HS-5 (cell line): Measurements from ENCODE around the gene BTN3A1.
A peak's percentile ranks its signal among the peaks of the same experiment; 100 is the strongest.

ENCODE experiments used
- DNase-seq: peaks from one replicate; pipeline ENCODE4 v3.0.0-alpha.2; 2012; ENCODE audit warnings: low read depth

The BTN3A1 gene

DNA sequence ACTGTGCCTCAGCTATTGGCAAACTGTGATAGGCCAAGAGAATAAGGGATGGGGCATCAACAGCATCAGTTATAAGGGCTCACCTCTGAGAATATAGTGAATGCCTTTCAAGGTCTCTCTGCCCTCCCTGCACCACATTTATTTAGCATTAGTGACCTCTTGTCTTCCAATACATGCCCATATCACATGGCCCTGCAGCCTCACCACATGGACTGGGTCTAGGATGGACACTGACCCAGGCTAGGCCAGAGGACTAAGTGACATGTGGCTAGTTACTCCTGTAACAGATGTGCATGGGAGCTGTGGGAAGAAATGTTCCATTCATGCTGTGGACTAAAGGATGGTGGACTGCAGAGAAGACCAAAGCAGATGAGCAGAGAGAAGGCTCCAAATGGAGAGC, 22.3 kb upstream of the BTN3A1 start:
- DNase-seq = no peak

DNA sequence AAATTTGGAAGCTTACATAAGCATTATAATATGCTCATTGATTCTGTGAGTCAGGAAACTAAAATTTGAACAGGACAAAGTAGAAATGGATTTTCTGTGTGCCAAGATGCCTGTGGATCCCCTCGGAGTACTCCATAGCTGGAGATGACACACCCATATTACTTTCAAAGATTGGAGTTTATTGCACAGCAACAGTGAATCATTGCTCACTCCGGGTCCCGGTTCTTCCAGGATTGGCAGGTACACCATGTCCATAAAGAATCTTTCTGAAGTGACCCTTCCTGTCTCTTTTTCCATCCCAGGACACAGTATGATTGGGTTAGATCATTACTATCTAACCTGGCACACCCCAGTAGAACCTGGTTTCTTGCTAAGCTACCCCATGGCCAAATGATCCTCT, 21.8 kb upstream of the BTN3A1 start:
- no peak for DNase-seq

DNA sequence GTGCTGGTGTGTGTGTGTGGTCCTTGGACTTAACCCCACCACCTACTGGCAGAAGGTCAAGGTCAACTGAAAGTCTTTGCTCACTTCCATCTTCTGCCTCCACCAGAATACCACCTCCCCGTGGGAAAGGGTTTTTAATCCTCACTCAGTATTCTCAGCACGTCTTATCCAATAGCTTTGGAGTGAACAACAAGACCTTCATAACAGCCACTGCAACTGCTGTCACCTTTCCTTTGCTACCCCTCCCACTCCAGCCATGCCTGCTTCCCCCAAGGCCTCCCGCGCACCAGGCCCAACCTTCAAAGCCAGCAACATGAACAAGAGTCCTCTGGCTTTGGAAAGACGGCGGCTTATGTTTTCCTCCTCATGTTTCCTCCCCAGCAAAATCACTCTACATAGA, 20.0 kb upstream of the BTN3A1 start:
- DNase-seq = no peak

DNA sequence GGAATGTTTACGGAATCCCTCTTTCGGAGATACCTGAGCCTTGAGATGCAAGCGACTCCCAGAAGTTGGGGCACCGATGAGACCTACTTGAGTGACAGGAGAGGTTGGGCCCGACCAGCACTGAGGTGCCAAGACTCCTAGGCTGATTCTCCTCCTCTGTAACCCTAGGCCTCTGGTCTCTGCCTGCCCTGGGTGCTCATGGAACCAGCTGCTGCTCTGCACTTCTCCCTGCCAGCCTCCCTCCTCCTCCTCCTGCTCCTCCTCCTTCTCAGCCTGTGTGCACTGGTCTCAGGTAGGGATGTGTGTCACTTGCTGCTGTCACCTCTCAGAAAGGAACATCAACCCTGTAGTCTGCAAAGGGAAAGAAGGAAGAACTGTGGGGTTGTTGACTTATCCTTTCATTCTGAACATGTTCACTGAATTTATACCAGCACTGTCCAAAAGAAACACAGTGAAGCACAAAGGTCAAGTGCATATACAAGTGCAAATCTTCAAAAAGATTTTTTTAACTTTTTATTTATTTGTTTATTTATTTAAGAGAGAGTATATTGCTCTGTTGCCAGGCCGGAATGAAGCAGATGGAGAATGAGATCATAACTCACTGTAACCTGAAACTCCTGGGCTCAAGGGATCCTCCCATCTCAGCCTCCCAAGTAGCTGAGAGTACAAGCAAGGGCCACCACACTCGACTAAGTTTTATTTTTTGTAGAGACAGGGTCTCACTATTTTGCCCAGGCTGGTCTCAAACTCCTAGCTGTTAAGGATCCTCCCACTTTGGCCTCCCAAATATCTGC, 18.3 kb upstream of the BTN3A1 start:
- DNase-seq = no peak

DNA sequence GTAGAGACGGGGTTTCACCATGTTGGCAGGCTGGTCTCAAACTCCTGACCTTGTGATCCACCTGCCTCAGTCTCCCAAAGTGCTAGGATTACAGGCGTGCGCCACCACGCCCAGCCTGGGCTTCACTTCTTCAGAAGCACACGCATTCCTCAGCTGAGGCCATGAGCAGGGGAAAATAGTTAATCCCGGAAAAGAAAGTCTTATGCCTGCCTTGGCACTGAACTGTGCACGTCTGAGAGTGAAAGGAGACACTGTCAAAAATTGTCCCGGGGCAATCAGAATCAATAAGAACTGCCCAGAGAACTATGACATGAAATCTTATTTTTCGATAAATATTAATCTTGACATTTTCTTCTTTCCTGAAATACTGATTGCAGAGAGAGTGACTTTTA, 16.3 kb upstream of the BTN3A1 start:
- DNase-seq = no peak

DNA sequence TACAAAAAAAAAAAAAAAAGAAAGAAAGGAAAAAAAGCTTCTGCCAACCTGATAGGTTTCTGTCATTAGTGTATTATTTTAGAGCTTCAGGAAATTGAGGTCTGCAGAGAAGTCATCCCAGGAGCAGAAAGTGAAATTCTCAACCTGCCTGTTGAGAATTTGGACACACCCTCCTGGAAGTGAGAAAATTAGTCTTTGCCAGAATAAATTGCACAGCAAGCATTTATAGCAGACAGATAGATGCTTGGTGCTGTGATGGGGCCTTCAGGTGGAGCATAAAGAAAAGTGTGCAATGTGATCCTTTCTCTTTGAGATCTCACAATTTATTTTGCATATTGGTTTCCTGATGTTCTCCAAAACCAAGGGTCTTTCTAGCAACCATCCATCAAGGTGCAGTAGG, 14.5 kb upstream of the BTN3A1 start:
- no peak for DNase-seq

DNA sequence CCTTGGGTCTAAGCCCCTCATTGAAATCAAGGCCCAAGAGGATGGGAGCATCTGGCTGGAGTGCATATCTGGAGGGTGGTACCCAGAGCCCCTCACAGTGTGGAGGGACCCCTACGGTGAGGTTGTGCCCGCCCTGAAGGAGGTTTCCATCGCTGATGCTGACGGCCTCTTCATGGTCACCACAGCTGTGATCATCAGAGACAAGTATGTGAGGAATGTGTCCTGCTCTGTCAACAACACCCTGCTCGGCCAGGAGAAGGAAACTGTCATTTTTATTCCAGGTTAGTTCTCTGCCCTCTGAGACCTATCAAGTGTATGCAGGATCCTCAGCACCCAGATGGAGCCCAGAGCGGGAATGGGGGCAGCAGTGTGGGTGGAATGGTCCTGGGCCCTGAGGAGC, 14.1 kb upstream of the BTN3A1 start:
- no peak for DNase-seq

DNA sequence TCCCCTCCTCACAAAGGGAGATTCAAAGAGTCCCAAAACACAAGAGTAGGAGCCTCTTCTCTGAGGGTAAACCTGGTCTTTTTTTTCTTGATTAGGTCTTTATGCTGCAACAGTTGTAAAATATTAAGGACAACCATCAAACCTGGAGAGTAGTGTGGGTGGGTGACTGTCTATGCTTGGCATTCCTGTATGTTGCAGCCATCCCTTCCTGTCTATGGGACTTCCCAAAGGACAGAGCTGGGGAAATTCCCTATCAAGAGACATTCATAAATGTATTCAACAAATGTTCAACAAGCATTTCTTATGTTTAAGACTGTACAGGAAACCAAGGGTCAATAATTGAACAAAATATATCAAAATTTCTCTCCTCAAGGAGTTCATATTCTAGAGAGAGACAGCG, 13.6 kb upstream of the BTN3A1 start:
- DNase-seq = no peak

DNA sequence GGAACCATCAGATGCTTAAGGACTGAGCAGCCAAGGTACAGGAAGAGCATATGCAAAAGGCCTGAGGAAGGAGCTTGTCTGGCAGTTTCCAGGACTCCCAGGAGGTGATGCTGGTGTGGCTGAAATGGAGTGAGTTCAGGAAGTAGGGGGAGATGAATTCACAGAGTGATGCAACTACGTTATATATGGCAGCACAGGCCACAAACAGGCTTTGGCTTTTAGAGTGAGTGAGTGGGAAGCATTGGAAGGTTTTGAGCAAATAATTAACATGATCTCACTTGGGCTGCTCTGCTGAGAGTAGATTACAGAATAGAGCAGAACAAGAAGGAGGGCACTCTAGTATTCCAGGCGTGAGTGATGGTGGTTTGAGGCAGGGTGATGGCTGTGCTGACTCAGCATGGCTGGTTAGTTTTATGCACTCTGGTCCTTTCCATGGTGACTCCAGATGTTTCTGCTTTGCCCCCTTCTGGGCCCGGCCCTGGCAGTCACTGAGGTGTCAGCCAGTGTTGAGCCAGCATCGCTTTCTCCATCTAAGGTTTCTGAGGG, 12.7 kb upstream of the BTN3A1 start:
- DNase-seq = no peak

DNA sequence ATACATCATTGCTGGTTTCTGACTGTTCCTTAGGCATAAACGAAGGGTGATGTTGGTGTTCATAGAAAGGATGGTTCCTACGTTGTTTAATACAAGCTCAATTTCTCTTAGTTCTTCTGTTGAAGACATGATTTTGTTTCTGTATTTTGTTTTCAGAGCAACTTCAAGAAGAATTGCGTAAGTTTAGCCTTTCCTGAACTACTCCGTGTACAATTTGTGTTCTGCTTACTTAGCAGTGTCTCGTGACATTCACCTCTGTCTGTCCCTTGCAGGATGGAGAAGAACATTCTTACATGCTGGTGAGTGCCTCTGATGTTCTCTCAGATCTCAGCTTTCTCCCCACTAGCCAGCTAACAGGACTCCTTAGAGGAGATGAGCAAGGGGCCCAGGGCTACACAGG, 11.5 kb upstream of the BTN3A1 start:
- no peak for DNase-seq

DNA sequence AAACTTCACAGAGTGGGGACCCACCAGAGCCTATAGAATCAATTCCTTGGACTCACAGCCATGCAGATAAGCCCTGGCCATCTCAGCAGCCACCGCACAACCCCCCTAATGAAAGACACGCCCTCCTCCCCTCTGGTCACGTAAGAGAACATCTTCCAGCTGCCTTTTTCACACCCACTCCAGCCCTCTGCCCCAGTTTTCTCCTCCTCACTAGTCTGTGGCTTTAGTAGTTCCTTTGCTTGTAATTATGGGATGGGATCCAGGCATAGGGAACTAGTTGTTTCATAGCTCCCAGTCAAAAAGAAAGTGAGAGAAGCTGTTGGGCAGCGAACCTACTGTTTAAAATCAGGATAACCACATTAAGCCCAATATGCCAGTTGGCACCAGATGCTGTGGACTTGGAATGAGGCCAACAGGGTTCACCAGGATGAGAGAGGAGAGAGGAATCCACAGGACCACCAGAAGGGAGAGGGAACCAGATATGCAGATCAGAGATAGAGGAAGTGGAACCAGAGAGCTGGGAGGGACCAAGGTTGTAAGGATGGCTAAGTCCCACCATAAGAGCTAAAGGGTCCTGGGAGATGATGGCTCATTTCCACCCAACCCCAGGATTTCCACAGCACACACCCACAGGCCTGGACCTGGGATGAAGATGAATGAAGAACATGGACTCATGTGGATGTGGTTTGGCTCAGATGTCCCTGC, 9.0 kb upstream of the BTN3A1 start:
- DNase-seq = no peak

DNA sequence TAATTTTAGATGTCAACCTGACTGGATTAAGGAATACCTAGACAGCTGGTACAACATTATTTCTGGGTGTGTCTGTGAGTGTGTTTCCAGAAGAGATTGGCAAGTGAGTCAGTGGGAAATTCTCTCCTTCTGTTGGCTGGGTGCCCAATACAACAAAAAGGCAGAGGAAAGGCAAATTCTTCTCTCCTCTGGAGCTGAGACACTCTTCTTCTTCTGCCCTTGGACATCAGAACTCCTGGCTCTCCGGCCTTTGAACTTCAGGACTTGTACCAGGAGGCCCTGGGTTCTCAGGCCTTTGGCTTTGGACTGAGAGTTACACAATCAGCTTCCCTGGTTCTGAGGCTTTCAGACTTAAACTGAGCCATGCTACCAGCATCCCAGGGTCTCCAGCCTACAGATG, 7.8 kb upstream of the BTN3A1 start:
- DNase-seq = peak; percentile 47

DNA sequence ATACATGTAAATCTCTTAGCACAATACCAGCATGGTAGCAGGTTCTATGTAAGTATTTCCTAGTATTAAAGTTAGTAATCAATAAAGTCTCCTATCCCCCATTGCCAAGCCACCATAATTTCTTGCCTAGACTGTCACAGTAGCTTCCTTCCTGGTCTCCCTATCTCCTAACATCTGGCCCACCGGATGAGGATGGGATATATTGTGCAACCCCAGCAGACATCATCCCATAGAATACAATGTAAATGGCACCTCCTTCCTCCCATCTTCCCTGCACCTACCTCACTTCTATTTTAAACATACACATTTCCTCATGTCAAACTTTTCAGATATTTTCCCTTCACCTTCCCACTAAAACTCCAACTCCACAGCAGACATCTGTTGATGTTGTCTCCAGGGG, 3.5 kb upstream of the BTN3A1 start:
- no peak for DNase-seq

DNA sequence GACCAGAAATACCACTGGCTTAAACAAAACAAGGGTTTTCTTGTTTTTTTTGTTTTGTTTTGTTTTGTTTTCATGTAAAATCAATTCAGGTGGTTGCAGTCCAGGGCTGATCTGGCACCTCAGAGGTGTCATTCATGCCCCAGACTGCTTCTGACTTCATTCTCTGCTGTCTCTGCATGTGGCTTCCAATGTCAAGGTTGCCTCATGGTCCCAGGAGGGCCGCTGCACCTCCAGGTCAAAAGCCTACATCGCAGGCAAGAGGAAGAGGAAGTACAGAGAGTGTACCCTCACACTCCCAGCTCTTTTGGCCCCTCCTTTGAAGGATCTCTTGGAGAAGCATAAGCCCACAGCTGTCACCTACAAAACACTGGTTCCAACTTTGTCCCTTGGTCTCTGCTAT, 1.4 kb upstream of the BTN3A1 start:
- no peak for DNase-seq

DNA sequence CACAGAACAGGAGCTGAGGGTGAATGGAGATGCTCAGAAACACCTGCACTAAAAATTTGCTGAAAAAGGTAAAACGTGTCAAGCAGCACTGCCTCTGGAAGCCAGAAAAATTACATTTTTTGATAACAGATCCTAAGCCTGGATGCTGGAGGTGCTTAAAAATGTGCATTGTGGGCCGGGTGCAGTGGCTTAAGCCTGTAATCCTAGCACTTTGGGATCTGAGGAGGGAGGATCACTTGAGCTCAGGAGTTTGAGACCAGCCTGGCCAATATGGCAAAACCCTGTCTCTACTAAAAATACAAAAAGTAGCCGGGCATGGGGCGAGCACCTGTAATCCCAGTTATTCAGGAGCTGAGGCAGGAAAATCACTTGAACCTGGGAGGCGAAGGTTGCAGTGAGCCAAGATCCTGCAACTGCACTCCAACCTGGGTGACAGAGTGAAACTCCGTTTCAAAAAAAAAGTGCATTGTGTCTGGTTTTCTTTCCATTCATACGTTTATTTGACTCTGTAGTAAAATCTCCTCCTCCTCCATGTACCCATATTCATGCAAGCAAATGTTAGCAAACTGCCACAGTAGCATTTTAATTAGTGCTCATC, 587 bp upstream of the BTN3A1 start:
- no peak for DNase-seq

DNA sequence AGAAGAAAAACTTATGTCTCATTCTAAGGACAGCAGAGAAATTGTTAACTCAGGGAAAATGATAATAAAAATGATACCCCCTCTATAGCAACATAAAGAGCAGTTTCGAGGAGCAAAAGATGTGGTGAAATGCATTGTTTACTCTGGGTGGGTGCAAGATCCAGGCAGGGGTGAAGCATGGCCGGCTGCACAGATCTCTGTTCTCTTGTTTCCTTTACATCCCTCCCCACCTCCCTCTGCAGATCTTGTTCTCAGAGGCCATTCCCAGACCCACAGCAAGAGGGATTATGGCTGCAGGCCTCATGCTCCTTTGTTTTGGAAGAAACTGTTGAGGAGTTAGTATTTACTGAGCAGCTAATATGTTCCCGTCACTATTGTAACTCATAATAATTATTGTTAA, 1.8 kb downstream of the BTN3A1 start:
- DNase-seq = no peak

DNA sequence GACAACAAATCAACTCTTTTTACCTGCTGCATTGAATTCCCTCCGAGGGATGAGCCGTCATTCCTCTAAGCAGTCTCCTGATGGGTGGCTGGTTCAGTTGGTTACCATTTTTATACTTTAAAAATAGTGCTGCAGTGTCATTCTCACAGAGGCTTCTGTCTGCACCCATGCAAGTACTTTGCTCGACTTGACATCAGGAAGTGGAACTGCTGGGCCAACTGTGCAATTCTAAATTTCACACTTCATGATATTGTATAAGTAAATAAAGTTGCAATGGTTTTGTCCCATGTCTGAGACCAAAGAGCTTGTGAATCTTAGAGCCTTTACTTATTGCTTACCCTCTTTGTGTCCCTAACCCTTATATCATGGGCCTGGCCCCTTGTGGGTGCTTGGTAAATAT, 2.5 kb downstream of the BTN3A1 start:
- no peak for DNase-seq

DNA sequence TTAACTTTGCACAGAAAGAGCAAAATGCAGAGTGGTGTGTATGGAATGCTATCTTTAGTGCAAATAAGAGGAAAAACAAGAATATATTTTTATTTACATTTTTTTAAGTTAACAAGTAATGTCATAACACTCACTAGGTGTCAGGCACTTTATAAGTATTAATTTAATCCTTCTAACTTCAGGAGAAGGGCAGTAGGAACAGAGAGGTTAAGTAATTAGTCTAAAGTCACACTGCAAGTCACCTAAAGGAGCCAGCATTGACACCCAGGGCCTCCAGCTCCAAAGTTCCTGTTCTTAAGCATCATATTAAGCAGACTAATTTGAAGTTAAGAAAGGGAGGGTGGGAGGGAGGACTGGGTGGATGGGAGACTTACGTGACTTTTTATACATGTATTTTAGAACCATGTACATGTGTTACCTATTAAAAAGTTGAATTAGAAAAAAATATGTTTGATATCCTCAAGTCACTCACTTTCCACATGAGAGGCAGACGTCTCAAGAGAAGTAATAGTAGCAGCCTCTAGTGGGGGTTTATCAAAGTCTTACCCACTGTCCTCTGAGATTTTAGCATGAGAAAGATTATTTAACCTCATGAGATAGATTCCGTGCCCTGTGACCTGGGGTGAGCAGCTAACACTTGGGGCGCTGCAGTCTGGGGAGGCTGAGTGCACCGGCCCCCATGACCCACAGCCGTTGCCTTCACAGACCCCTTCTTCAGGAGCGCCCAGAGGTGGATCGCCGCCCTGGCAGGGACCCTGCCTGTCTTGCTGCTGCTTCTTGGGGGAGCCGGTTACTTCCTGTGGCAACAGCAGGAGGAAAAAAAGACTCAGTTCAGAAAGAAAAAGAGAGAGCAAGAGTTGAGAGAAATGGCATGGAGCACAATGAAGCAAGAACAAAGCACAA, 7.0 kb downstream of the BTN3A1 start:
- no peak for DNase-seq

DNA sequence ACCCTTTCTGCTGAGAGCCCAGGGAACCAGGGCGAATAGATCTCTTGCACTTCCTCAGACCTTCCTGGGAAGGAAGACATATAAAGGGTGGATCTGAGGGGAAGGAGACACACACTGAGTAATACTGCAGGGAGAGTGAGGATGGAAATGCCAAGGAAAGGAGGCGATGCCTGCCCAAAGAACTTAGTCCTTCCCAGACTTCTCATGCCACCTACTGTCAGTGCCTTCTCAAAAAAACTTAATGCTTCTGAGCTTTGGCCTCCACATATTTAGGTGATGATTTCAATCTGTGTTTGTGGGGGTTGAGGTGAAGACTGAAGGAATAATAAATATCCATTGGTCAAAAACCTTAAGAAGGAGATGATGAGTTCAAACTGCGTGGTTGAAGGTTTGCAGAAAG, 9.7 kb downstream of the BTN3A1 start:
- DNase-seq = no peak

DNA sequence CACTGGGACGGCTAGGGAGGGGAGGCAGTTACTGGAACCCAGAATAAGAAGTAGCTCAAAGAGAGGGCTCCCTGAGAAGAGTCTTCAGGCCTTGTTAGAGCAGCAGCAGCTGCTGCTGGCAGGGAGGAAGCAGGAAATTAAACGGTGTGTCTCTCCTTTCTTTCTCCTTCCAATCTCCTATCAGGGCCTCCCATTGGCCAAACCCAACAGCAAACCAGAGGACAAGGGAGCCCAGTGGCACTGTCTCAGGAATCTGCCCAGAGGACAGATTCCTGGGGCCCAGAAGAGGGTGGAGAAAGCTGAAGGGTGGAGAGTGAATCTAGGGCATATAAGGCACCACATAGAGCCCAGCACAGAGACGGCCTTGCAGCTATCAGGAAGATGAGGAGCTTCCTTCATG, 10.2 kb downstream of the BTN3A1 start:
- no peak for DNase-seq

DNA sequence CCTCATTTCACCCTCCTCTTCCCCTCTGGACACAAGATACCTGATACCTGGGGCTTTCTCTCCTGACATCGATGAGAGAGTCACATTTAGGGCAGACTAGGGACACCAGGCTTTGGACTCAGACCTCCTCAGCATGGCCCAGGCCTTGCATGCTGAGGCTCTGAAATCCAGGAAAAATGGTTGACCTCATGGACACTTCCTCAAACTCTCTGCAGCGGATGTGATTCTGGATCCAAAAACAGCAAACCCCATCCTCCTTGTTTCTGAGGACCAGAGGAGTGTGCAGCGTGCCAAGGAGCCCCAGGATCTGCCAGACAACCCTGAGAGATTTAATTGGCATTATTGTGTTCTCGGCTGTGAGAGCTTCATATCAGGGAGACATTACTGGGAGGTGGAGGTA, 10.9 kb downstream of the BTN3A1 start:
- DNase-seq = no peak

DNA sequence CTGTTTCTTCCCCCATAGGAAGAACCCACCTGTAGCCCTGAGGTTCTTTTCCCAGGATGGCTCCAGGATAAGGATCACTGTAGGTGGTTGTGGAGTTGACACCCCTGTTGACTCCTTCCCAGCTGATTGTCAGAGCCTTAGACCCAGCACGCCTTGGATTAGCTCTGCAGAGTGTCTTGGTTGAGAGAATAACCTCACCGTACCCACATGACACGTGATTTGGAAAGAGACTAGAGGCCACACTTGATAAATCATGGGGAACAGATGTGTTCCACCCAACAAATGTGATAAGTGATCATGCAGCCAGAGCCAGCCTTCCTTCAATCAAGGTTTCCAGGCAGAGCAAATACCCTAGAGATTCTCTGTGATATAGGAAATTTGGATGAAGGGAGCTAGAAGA, 12.2 kb downstream of the BTN3A1 start:
- DNase-seq = no peak
